IgD-negative memory B cell (primary cell): ENCODE data around the gene NRTN. TPM values are rescaled to one million over a fixed set of nuclear protein-coding genes. Genes with fewer than 3 reads are reported as not detected.

Experiments used
- H3K27ac Mint-ChIP-seq, 3 donors: one replicate each; pipeline ENCODE4 v1.8.0; 2020 to 2022; ENCODE audit warnings: mild to moderate bottlenecking in 3 of 3, mixed read lengths in 3 of 3, moderate library complexity in 1 of 3
- H3K27me3 Mint-ChIP-seq: one replicate; pipeline ENCODE4 v1.8.0; 2021; ENCODE audit warnings: mixed read lengths
- H3K36me3 Mint-ChIP-seq: one replicate; pipeline ENCODE4 v1.8.0; 2020; ENCODE audit warnings: mild to moderate bottlenecking, mixed read lengths
- H3K4me1 Mint-ChIP-seq, 3 donors: one replicate each; pipeline ENCODE4 v1.8.0; 2020 to 2022; ENCODE audit warnings: mixed read lengths in 3 of 3, mild to moderate bottlenecking in 1 of 3
- H3K4me3 Mint-ChIP-seq, 4 donors: one replicate each; pipeline ENCODE4 v1.8.0; 2020 to 2022; ENCODE audit warnings: mild to moderate bottlenecking in 4 of 4, mixed read lengths in 4 of 4, moderate library complexity in 3 of 4
- H3K9me3 Mint-ChIP-seq, 3 donors: one replicate each; pipeline ENCODE4 v1.8.0; 2020 to 2021; ENCODE audit warnings: mixed read lengths in 3 of 3, mild to moderate bottlenecking in 1 of 3
- polyA plus RNA-seq: library from polyadenylated mRNA; unstranded; fragments of 300-500 nt; fragmentation: Illumina TruSeq; gene quantifications from one replicate; pipeline ENCODE4 v1.2.3, GENCODE V29; 2021

The NRTN gene
- polyA plus RNA-seq, 1 donor from 2014 or later = not detected

DNA sequence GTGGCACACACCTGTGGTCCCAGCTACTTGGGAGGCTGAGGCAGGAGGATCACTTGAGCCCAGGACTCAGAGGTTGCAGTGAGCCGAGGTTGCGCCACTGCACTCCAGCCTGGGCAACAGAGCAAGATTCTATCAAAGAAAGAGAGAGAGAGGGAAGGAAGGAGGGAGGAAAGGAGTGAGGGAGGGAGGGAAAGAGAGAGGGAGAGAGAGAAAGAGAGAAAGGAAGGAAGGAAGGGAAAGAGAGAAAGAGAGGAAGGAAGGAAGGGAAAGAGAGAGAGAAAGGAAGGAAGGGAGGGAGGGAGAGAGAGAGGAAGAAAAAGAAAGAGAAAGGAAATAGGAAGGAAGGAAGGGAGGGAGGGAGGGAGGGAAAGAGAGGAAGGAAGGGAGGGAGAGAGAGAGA, 12.4 kb downstream of the NRTN start:
- Mint-ChIP-seq H3K27me3 (peaks cover 8% of the 10 kb centered on the region), H3K27ac (no peak overlapping the region), H3K36me3 (no peaks in the 10 kb centered on the region), H3K4me1 (peaks cover 0 to 4% (median 0%) of the 10 kb centered on the region in 3 donors), H3K9me3 (peaks cover 0 to 3% (median 0%) of the 10 kb centered on the region in 3 donors), H3K4me3 (no peak overlapping the region)

DNA sequence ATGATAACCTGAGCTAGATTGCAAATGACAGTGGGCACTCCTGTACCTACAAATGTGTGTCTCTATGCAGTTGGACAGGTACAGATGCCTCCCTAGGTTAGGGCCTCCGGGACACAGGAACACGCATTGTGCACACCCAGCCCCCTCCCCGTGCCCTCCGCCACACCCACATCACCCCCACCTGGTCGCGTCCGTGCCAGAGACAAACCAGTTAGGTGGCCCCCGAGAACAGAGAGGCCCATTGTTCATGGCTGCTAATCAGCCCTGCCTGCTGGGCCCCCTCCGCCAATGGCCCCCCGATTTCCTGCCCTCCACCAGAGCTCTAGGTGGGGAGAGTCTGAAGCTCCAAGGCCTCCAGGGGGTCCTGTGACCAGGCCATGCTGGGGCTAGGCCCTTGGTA, 13.7 kb downstream of the NRTN start:
- Mint-ChIP-seq H3K36me3 (no peaks in the 10 kb centered on the region), H3K27me3 (peaks cover 8% of the 10 kb centered on the region), H3K27ac (no peak overlapping the region), H3K9me3 (peaks cover 0 to 3% (median 2%) of the 10 kb centered on the region in 3 donors), H3K4me1 (peaks cover 0 to 5% (median 0%) of the 10 kb centered on the region in 3 donors), H3K4me3 (no peak overlapping the region)

DNA sequence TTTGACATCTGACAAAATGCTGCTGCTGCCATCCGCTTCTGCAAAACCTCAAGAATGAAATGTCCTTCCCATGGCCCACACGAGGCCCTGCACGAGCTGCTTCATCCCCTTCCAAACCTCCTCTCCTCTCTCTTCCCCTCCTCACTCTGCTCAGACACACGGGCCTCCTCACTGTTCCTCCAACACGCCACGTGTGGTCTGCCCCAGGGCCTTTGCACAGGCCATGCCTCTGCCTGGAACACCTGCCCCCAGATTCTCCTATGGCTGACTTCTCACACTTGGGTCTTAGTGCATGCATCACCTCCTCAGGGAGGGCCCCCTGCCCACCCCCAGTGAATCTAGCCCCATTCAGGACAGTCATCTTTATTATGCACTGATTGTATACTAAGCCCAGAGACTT, 15.9 kb downstream of the NRTN start:
- H3K27ac Mint-ChIP-seq = no peak overlapping the region
- no peak overlapping the region for H3K4me3 Mint-ChIP-seq
- no peaks in the 10 kb centered on the region for H3K36me3 Mint-ChIP-seq
- peaks cover 8% of the 10 kb centered on the region for H3K27me3 Mint-ChIP-seq
- H3K9me3 Mint-ChIP-seq = peaks cover 0 to 3% (median 2%) of the 10 kb centered on the region in 3 donors
- peaks cover 0 to 5% (median 0%) of the 10 kb centered on the region in 3 donors for H3K4me1 Mint-ChIP-seq

DNA sequence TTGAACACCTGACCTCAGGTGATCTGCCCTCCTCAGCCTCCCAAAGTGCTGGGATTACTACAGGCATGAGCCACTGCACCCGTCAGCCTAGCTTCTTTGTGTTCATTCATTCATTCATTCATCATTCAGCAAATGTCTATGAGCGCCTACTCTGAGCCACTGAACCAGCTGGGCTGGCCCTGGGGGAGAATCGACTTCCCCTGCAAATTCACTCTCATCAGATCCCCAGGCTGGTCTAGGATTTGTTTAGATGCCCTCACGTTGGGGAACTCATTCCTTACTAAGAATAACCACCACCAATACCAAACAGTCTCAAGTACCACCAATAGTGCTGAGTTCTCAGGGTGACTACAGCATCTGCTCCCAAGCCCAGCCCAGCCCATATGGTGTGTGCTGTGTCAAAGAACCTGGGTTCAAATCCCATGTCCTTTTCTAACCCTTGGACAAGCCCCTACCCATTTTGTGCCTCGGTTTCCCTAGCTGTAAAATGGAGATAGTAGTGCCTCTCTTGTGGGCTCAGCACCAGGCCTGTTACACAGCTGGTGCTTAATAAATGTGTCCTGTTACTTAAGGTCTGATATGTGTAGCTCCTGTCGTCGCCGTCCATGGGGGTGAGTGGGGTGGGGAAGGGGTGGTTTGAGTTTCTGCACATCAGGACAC, 16.8 kb downstream of the NRTN start:
- Mint-ChIP-seq H3K27ac (no peak overlapping the region), H3K9me3 (peaks cover 0 to 3% (median 2%) of the 10 kb centered on the region in 3 donors), H3K4me1 (peaks cover 0 to 6% (median 2%) of the 10 kb centered on the region in 3 donors), H3K4me3 (peak overlapping the region in 1 of 4 donors; percentile 39), H3K27me3 (peaks cover 8% of the 10 kb centered on the region), H3K36me3 (no peaks in the 10 kb centered on the region)

DNA sequence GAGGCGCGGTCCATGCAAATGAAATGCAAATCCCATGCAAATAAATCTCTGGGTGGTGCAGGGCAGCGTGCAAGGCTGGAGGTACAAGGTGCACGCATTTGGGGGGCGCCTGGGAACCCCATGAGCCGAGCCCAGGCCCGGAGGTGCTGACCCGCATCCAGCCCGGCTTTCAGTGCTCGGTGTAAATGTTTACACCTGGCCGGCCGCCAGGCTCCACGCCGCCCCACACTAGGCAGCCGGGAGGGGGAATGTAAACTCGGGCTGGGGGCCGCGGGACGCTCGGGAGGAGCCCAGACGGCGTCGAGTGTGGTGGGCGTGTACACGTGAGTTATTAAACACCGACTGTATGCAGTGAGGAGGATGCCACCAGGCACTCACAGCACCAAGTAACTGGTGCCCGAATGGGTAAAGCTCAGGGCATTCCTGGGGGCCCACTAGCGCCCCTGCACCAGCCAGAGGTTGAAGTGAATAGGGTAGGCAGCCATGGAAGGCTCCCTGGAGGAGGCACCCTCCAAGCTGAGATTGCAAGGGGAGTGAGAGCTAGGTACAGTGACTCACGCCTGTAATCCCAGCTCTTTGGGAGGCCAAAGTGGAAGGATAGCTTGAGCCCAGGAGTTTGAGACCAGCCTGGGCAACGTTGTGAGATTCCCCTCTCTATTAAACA, 17.4 kb downstream of the NRTN start:
- Mint-ChIP-seq H3K9me3 (peaks cover 0 to 4% (median 3%) of the 10 kb centered on the region in 3 donors), H3K4me1 (peaks cover 0 to 9% (median 6%) of the 10 kb centered on the region in 3 donors), H3K27ac (no peak overlapping the region), H3K4me3 (no peak overlapping the region), H3K36me3 (no peaks in the 10 kb centered on the region), H3K27me3 (peaks cover 8% of the 10 kb centered on the region)

DNA sequence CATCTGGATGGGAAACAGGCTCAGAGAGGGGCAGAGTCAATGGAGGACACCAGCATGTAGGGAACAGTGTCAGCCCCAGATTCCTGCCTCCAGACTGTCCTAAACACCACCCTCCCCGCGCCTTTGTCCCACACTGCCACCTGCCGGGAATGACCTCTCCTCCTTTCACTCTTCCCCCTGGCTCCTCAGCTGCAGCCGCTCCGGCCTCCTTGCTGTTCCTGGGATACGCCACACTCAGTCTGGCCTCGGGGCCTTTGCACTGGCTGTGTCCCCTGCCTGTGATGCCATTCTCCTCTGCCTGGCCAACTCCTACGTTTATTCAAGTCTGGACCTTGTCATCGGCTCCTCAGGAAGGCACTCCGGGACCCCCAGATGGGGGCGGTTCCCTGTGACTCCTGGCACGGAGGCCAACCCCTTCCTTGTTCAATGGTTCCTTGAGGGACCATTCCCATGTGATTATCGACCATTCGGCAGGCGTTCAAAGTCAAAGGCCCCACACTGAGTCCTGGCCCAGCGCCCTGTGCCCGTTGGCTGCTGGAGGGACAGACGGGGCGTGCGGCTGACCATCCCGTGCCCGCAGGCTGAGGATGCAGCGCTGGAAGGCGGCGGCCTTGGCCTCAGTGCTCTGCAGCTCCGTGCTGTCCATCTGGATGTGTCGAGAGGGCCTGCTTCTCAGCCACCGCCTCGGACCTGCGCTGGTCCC, 18.9 kb downstream of the NRTN start:
- Mint-ChIP-seq H3K36me3 (no peaks in the 10 kb centered on the region), H3K4me1 (peaks cover 6 to 9% (median 8%) of the 10 kb centered on the region in 3 donors), H3K27me3 (peaks cover 7% of the 10 kb centered on the region), H3K4me3 (no peak overlapping the region), H3K9me3 (peaks cover 0 to 4% (median 3%) of the 10 kb centered on the region in 3 donors), H3K27ac (no peak overlapping the region)

DNA sequence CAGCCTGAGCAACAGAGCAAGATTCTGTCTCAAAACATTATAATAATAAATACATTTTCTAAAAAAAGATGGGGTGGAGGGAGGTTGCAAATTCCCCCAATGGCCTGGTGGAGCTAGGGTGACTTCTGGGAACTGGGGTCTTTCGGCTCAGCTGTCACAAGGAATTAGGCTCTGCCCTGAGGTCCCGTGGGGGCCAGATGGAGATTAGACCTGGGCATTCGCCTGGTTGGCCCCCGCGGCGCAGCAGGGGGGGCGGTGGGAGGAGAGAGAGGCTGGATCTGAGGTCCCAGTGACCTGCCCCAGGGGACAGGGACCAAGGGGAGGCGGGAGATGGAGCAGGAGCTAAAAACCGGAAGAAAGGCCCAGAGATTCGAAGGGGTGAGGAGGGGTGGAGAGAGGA, 19.9 kb downstream of the NRTN start:
- H3K4me1 Mint-ChIP-seq = peaks cover 6 to 8% (median 8%) of the 10 kb centered on the region in 3 donors
- H3K9me3 Mint-ChIP-seq = peaks cover 0 to 4% (median 3%) of the 10 kb centered on the region in 3 donors
- H3K36me3 Mint-ChIP-seq = no peaks in the 10 kb centered on the region
- peaks cover 7% of the 10 kb centered on the region for H3K27me3 Mint-ChIP-seq
- no peak overlapping the region for H3K4me3 Mint-ChIP-seq
- H3K27ac Mint-ChIP-seq = no peak overlapping the region

DNA sequence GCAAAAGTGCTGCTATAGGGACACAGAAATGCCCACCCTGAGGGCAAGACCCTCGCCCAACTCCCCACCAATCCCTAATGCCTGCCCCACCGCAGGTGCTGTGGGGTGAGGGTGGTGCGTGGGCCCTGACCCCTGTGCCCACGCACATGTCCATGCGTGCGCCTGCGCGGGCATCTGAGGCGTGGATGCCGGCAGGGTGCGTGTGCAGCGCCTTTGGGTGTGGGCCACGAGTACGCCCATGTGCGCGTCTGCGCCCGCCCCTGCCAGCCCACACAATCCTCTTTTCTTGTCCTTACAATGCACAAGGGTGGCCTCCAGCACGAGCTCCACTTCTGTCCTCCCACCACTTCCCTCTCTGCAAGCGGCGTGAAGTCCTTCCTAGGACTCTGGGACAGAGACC, 20.3 kb downstream of the NRTN start:
- Mint-ChIP-seq H3K27me3 (peaks cover 11% of the 10 kb centered on the region), H3K4me1 (peaks cover 6 to 10% (median 8%) of the 10 kb centered on the region in 3 donors), H3K27ac (peak overlapping the region in 1 of 3 donors; percentile 82), H3K36me3 (no peaks in the 10 kb centered on the region), H3K4me3 (no peak overlapping the region), H3K9me3 (peaks cover 0 to 4% (median 3%) of the 10 kb centered on the region in 3 donors)

DNA sequence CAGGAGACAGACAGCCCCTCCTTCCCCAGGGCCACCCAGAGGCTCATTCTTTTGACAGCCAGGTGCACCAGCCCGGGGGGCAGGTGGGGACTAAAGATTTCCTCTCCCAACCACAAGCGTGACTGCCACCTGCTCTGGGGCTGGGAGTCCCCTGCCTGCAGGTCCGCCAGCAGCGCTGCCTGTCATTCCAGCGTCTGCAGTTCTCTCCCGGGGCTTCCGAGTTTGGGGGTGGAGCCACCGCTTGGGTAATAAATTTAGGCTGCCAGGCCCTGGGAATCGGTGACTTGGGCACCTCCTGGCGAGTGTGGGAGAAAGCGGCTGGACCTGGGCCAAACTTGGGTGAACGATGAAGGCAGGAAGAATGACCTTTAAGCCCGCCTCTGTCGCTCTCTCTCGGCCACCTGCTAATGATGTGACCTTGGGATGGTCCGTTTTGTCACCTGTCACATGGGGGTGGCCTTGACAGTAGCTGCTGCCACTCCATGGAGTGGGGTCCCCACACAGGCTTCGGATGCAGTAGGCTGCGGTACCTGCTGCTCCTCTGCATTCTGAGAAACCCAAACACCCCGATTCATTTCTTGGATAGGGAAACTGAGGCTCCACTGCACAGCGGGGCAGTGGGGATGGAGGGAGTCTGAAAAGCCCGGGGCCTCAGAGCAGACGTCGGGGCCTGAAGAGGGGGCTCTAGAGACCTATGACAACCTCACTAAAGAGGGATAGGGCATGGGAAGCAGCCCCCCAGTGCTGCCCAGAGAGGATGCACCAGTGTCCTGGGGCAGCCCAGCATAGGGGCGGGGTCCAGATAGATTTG, 21.9 kb downstream of the NRTN start:
- H3K4me3 Mint-ChIP-seq = peak overlapping the region; percentile 63 to 93 (median 76)
- H3K4me1 Mint-ChIP-seq = peaks cover 6 to 8% (median 8%) of the 10 kb centered on the region in 3 donors
- H3K36me3 Mint-ChIP-seq = no peaks in the 10 kb centered on the region
- peaks cover 9% of the 10 kb centered on the region for H3K27me3 Mint-ChIP-seq
- H3K9me3 Mint-ChIP-seq = peaks cover 0 to 4% (median 0%) of the 10 kb centered on the region in 3 donors
- H3K27ac Mint-ChIP-seq = peak overlapping the region; percentile 46 to 90 (median 82)

DNA sequence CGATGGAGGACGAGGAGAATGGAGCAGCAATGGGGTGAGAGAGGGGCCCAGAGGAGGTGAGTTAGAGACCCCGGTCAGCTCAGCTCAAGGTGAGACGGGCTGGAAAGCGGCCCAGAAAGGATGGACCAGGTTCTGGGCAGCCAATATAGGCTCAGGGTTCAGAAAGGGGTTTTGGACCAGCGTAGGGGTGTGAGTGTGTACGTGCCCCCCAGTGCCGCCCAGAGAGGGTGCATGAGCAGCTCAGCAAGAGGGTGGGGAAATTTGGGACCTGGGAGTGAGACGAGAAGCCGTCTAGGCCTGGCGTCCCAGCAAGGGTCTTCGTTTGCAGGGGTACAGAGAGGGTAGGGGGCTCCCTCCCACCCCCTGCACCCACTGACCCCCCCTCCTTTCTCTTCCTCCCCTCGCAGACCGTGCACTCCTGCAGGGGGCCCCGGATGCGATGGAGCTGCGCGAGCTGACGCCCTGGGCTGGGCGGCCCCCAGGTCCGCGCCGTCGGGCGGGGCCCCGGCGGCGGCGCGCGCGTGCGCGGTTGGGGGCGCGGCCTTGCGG, 22.5 kb downstream of the NRTN start:
- Mint-ChIP-seq H3K27me3 (peaks cover 12% of the 10 kb centered on the region), H3K27ac (peak overlapping the region in 2 of 3 donors; percentile 82 to 90), H3K4me3 (peak overlapping the region; percentile 63 to 93 (median 76)), H3K4me1 (peaks cover 6 to 8% (median 8%) of the 10 kb centered on the region in 3 donors), H3K36me3 (no peaks in the 10 kb centered on the region), H3K9me3 (peaks cover 0 to 4% (median 0%) of the 10 kb centered on the region in 3 donors)

DNA sequence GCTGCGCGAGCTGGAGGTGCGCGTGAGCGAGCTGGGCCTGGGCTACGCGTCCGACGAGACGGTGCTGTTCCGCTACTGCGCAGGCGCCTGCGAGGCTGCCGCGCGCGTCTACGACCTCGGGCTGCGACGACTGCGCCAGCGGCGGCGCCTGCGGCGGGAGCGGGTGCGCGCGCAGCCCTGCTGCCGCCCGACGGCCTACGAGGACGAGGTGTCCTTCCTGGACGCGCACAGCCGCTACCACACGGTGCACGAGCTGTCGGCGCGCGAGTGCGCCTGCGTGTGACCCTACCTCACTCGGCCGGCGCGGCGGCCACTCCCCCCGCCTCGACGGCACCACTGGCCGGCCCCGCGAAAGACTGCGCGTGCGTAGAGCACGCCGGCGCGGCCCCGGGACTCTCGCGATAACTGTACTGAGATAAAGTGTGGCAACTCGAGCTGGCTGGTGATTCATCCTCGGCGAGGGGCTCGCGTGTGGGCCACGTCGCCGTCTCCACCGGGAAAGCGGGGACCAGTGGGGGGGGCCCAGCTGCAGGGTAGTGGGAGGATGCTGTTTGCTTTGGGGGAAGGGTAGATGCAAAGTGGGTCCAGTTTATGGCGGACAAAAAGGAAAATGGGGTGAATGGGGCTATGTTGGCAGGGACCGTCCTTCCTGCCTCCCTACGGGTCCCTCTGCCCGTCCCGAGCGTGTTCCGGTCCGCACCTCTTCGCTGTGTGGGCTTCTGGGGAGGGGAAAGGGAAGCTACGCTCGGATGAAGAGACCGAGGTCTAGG, 23.2 kb downstream of the NRTN start:
- no peaks in the 10 kb centered on the region for H3K36me3 Mint-ChIP-seq
- H3K27ac Mint-ChIP-seq = peak overlapping the region; percentile 78 to 93 (median 92)
- peaks cover 12% of the 10 kb centered on the region for H3K27me3 Mint-ChIP-seq
- peaks cover 6 to 8% (median 6%) of the 10 kb centered on the region in 3 donors for H3K4me1 Mint-ChIP-seq
- H3K9me3 Mint-ChIP-seq = peaks cover 0 to 2% (median 0%) of the 10 kb centered on the region in 3 donors
- peak overlapping the region; percentile 85 to 95 (median 88) for H3K4me3 Mint-ChIP-seq

DNA sequence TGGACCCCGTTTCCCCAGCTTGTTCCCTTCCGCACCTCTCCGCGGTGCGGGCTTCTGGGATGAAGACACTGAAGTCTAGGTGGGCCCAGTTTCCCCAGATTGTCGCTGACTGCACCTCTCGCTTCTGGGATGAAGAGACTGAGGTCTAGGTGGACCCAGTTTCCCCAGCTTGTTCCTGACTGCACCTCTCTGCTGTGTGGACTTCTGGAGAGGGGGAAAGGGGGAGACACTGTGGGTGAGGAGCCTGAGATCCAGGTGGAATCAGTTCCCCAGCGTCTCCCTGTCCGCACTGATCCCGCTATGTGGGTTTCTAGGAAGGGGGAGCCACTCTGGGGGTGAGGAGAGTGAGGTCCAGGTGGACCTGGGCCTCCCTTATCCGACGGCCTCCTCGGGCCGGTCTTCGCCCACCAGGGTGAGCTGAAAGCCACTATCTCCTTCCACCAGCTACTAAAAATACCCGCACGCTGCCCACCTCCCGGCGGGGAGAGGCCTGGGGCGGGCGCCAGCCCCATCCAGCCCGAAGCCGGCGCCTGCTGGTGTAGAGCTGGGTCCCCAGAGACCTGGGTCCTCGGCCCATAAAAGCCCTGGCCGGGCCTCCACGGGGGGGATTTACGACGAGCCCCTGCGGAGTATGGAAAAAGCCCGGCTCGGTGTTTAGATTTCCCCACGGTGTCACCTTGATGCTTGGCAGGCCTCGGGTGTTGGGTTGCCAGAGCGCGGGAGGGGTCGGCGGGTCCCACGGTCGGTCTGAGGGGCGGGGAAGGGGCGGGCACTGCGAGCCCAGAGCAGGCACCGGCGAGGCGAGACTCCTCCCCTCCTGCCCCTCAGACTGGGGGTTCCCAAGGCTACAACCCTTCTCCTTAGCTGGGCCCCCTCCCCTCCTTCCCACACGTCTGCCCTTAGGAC, 24.0 kb downstream of the NRTN start:
- H3K4me1 Mint-ChIP-seq = peaks cover 6 to 8% (median 6%) of the 10 kb centered on the region in 3 donors

More for the DNA sequence above, 24.0 kb downstream of the NRTN start:
- Mint-ChIP-seq H3K4me3 (peak overlapping the region; percentile 85 to 95 (median 88)), H3K36me3 (no peaks in the 10 kb centered on the region), H3K9me3 (peaks cover 0 to 2% (median 0%) of the 10 kb centered on the region in 3 donors), H3K27ac (peak overlapping the region in 2 of 3 donors; percentile 78 to 92), H3K27me3 (peaks cover 12% of the 10 kb centered on the region)
